B cell (primary cell): Measurements from ENCODE around the gene IKZF3.

Experiments
- EZH2 ChIP-seq: IDR thresholded peaks from 2 replicates; pipeline ENCODE4 v1.6.1; 2012; ENCODE audit warnings: borderline replicate concordance, low read depth, mild to moderate bottlenecking, moderate library complexity, low read length; ENCODE audit not compliant: insufficient read depth, poor library complexity, severe bottlenecking
- TF ChIP-seq, protein P1 (sequence below): fragments of 200-600 bp; IDR thresholded peaks from one replicate; pipeline ENCODE4 v1.8.0; 2022; ENCODE audit warnings: antibody characterized with exemption, mild to moderate bottlenecking

DNA sequence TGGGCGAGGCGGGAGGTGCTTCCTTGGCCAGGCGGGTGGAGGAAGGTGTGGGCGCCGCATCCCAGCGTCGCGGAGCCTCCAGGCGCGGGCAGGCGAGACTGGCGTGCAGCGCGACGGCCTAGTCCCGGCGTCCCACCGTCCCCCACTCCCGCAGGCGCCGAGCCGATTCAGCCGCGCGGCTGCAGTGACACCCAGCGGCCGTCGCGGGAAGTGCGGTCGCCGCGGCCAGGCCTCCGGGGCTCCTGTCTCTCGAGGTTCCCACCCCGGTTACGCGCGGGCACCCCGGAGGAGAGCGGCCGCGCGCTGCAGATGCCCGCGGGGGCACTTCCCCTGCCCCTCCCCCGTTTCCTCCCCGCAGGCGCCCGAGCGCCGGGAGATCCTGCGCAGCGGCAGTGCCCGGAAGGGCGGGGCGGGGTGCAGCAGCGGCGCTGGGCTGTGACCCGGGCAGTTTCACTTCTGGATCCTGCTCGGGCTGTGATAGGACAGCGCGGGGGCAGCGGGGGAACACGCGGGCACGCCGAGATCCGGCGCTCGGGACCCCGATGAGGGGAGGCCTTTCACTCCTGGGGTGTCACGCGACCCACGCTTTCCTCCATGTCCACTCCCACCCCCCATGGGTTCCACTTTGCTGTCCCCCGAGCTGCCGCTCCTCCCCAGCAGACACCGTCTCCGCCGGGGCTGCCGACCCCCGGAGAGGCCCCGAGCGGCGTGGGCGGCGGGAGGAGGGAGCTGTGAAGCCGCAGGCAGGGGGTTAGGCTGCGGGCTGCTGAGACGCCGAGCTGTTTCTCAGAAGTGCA, 109.8 kb downstream of the IKZF3 start:
- TF ChIP-seq, protein P1, sequence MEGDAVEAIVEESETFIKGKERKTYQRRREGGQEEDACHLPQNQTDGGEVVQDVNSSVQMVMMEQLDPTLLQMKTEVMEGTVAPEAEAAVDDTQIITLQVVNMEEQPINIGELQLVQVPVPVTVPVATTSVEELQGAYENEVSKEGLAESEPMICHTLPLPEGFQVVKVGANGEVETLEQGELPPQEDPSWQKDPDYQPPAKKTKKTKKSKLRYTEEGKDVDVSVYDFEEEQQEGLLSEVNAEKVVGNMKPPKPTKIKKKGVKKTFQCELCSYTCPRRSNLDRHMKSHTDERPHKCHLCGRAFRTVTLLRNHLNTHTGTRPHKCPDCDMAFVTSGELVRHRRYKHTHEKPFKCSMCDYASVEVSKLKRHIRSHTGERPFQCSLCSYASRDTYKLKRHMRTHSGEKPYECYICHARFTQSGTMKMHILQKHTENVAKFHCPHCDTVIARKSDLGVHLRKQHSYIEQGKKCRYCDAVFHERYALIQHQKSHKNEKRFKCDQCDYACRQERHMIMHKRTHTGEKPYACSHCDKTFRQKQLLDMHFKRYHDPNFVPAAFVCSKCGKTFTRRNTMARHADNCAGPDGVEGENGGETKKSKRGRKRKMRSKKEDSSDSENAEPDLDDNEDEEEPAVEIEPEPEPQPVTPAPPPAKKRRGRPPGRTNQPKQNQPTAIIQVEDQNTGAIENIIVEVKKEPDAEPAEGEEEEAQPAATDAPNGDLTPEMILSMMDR, result peak; percentile 93
- no peak for TF ChIP-seq EZH2
